Fibroblast of lung (primary cell): ENCODE results near the gene L2HGDH.

Experiments
- CTCF ChIP-seq, 2 donors: IDR thresholded peaks in 1 of 2; conservative IDR thresholded peaks in 1 of 2; 1 replicate in 1 of 2; 2 replicates in 1 of 2; pipeline ENCODE4 v1.5.1; 2011 to 2012; ENCODE audit warnings: low read length in 2 of 2, control low read depth in 1 of 2, inconsistent platforms in 1 of 2, low read depth in 1 of 2, mild to moderate bottlenecking in 1 of 2
- EZH2 ChIP-seq: IDR thresholded peaks from 2 replicates; pipeline ENCODE4 v1.5.1; 2012; ENCODE audit warnings: low read length, control low read depth, mild to moderate bottlenecking; ENCODE audit errors: missing control alignments

DNA sequence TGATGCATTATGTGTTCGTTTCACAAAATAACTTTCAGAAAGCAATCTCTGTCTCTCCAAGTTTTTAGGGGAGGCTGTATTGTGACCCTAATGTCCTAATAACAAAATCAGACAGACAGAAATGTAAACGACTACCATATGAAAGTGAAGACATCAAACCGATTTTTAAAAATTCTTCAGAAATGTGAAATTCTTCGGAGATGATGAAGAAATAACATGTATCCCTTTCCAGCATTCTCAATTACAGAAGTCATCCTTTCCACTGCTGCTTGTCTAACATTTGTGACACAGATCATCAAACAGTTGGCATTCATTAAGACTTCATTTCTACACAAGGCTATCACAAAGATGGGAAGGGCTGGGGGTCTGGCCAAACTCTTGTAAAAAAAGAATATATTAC is 41.1 kb upstream of the L2HGDH start:
- TF ChIP-seq EZH2 (no peak), CTCF (conservative IDR thresholded peaks at IDR 0.05 in 1 of 2, IDR thresholded peaks at IDR 0.05 in 1 of 2; ENCODE audit: low read depth in 1 of 2, low read length in 2 of 2) (no peak)
